Epidermal melanocyte (primary cell): ENCODE measurements around the gene PLEKHG4B.

ENCODE experiments used
- DNase-seq: peaks from one replicate; pipeline ENCODE4 v3.0.0; 2011; ENCODE audit warnings: low spot score; ENCODE audit not compliant: insufficient read length

The PLEKHG4B gene

GRCh38 chr5:74503-75109 lies 17.4 kb upstream of the PLEKHG4B start:
- no peak for DNase-seq

- no peak for DNase-seq
Observed at GRCh38 chr5:75331-76320, 16.3 kb upstream of the PLEKHG4B start.

- DNase-seq, result no peak
Observed at GRCh38 chr5:76358-77169, 15.4 kb upstream of the PLEKHG4B start.

GRCh38 chr5:77170-77501 lies 14.8 kb upstream of the PLEKHG4B start:
- no peak for DNase-seq

GRCh38 chr5:77546-77945 lies 14.4 kb upstream of the PLEKHG4B start:
- DNase-seq, result no peak

- DNase-seq, result no peak
Observed at GRCh38 chr5:77957-78804, 13.8 kb upstream of the PLEKHG4B start.

GRCh38 chr5:78805-79149 lies 13.2 kb upstream of the PLEKHG4B start:
- no peak for DNase-seq

GRCh38 chr5:79263-79662 lies 12.7 kb upstream of the PLEKHG4B start:
- DNase-seq, result no peak

GRCh38 chr5:79821-80220 lies 12.1 kb upstream of the PLEKHG4B start:
- no peak for DNase-seq

GRCh38 chr5:81391-82021 lies 10.5 kb upstream of the PLEKHG4B start:
- DNase-seq, result no peak

GRCh38 chr5:82097-82496 lies 9.9 kb upstream of the PLEKHG4B start:
- DNase-seq, result no peak

GRCh38 chr5:82570-82969 lies 9.4 kb upstream of the PLEKHG4B start:
- no peak for DNase-seq

- no peak for DNase-seq
Observed at GRCh38 chr5:83029-83428, 8.9 kb upstream of the PLEKHG4B start.

- no peak for DNase-seq
Observed at GRCh38 chr5:85334-85995, 6.5 kb upstream of the PLEKHG4B start.

GRCh38 chr5:89337-90286 lies 2.4 kb upstream of the PLEKHG4B start:
- no peak for DNase-seq

- no peak for DNase-seq
Observed at GRCh38 chr5:90590-91547, 1.1 kb upstream of the PLEKHG4B start.

GRCh38 chr5:92401-93220 lies 643 bp downstream of the PLEKHG4B start:
- DNase-seq, result no peak
